ENCODE data around the gene KCNK4. TPM values are rescaled to one million over a fixed set of nuclear protein-coding genes. Genes with fewer than 3 reads are reported as not detected.

KCNK4 gene
- total and polyA plus RNA-seq, 2 of the 13 experiments (the other 11 are each of a cell fraction or from before 2014, with no cell fraction given) = not detected

DNA sequence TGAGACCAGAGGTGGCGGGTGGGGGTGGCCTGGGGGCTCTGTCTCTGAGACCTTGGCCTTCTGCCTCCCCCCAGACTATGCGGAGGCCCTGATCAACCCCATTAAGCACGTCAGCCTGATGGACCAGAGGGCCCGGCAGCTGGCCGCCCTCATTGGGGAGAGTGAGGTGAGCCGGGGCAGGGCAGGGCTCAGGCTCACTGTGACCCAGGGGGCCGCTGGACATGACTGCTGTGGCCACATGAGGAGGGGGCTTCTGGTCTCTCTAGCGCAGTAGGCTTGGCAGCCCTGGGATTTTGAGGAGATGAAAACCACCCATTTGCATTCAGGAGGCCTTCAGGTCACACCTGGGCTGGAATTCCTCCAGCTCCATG is 27.2 kb upstream of the KCNK4 start:
- Histone ChIP-seq H2AFZ (ENCODE audit: low read length) (no peak overlapping the region), H4K20me1 (ENCODE audit: insufficient read depth, low read length) (no peaks in the 10 kb centered on the region), H3K9ac (ENCODE audit: insufficient read depth, low read depth, low read length) (no peak overlapping the region), H3K4me1 (ENCODE audit: insufficient read depth, low read length) (peaks cover 14% of the 10 kb centered on the region), H3K4me3 (replicated peaks in 1 of 3; ENCODE audit: insufficient read depth in 1 of 3, low read depth in 2 of 3, low read length in 3 of 3) (no peak overlapping the region), H3K36me3 (replicated peaks in 1 of 2; ENCODE audit: control insufficient read depth in 1 of 2, insufficient read depth in 2 of 2, low read length in 2 of 2) (peaks cover 6 to 30% of the 10 kb centered on the region in 2 experiments; a peak in 4 of 5 replicates), H3K27me3 (ENCODE audit: control insufficient read depth in 1 of 2, insufficient read depth in 2 of 2, low read length in 2 of 2) (no peaks in the 10 kb centered on the region), H3K9me3 (ENCODE audit: low read length) (no peaks in the 10 kb centered on the region), H3K79me2 (ENCODE audit: insufficient read depth, low read length) (peaks cover 4% of the 10 kb centered on the region), H3K4me2 (ENCODE audit: low read depth, low read length) (no peak overlapping the region), H3K27ac (ENCODE audit: extremely low read length, insufficient read depth, low read length) (no peak overlapping the region)
- BruUV-seq (replicated peaks) = no TSS peak
- in situ Hi-C loops (cut with HindIII; ENCODE audit: extremely low pct_ligation_motif_present, low pct_unique_long_range_greater_than_20kb) (no loop called here), intact Hi-C loops (cut with micrococcal nuclease; ENCODE audit: unreplicated experiment) (no loop called here)
- TF ChIP-seq ZNF33A (CRISPR knock-in tag; IDR thresholded peaks at IDR 0.05; ENCODE audit: borderline replicate concordance) = no peak
- no peak for TF ChIP-seq ZNF570 (CRISPR knock-in tag; IDR thresholded peaks at IDR 0.05; ENCODE audit: borderline replicate concordance)
- TF ChIP-seq NCOR1 (IDR thresholded peaks at IDR 0.05; ENCODE audit: borderline replicate concordance, low read length) = no peak
- TF ChIP-seq CEBPB (IDR thresholded peaks at IDR 0.05; ENCODE audit: borderline replicate concordance, low read depth, low read length) = no peak
- TF ChIP-seq, protein P1, sequence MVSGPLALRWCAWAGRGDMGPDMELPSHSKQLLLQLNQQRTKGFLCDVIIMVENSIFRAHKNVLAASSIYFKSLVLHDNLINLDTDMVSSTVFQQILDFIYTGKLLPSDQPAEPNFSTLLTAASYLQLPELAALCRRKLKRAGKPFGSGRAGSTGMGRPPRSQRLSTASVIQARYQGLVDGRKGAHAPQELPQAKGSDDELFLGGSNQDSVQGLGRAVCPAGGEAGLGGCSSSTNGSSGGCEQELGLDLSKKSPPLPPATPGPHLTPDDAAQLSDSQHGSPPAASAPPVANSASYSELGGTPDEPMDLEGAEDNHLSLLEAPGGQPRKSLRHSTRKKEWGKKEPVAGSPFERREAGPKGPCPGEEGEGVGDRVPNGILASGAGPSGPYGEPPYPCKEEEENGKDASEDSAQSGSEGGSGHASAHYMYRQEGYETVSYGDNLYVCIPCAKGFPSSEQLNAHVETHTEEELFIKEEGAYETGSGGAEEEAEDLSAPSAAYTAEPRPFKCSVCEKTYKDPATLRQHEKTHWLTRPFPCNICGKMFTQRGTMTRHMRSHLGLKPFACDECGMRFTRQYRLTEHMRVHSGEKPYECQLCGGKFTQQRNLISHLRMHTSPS (CRISPR knock-in tag; IDR thresholded peaks at IDR 0.05; ENCODE audit: low read depth) = no peak
- no peak for TF ChIP-seq ZEB1 (IDR thresholded peaks at IDR 0.05; ENCODE audit: insufficient replicate concordance, low read depth)
- FAIRE-seq (no peak), DNase-seq (ENCODE audit: low spot score) (no peak), ATAC-seq (no peak)
- WGBS (ENCODE audit: low lambda C conversion rate) = 100% methylated on average over 3 of the region's 8 CpGs
- ChIA-PET POLR2A (interaction anchor here (1.4 kb wide), 1 partner anchor 12 kb away, joined by 7 read pairs; no protein-coding TSS in a partner anchor), CTCF (ENCODE audit: low intra/inter-chr PET ratio, low total read pairs) (no interaction called here)

GRCh38 chr11:64264371-64264852 is 26.7 kb upstream of the KCNK4 start:
- H3K27me3 ChIP-seq (ENCODE audit: control insufficient read depth in 1 of 2, insufficient read depth in 2 of 2, low read length in 2 of 2) = no peaks in the 10 kb centered on the region
- DNase-seq (ENCODE audit: low spot score) = no peak
- 100% methylated on average over 9 of the region's 10 CpGs for WGBS (ENCODE audit: low lambda C conversion rate)
- peaks cover 15% of the 10 kb centered on the region for H3K4me1 ChIP-seq (ENCODE audit: insufficient read depth, low read length)
- no peak overlapping the region for H3K9ac ChIP-seq (ENCODE audit: insufficient read depth, low read depth, low read length)
- H4K20me1 ChIP-seq (ENCODE audit: insufficient read depth, low read length) = no peaks in the 10 kb centered on the region
- CTCF ChIA-PET (ENCODE audit: low intra/inter-chr PET ratio, low total read pairs) = no interaction called here
- H3K36me3 ChIP-seq (replicated peaks in 1 of 2; ENCODE audit: control insufficient read depth in 1 of 2, insufficient read depth in 2 of 2, low read length in 2 of 2) = peaks cover 2 to 25% of the 10 kb centered on the region in 2 experiments; a peak in 4 of 5 replicates
- POLR2A ChIA-PET = interaction anchor here (1.4 kb wide), 1 partner anchor 12 kb away, joined by 7 read pairs; no protein-coding TSS in a partner anchor
- no peak overlapping the region for H2AFZ ChIP-seq (ENCODE audit: low read length)
- in situ Hi-C loops (cut with HindIII; ENCODE audit: extremely low pct_ligation_motif_present, low pct_unique_long_range_greater_than_20kb) = no loop called here
- ATAC-seq = no peak
- H3K9me3 ChIP-seq (ENCODE audit: low read length) = no peaks in the 10 kb centered on the region
- BruUV-seq (replicated peaks) = no TSS peak
- no peak overlapping the region for H3K4me2 ChIP-seq (ENCODE audit: low read depth, low read length)
- intact Hi-C loops (cut with micrococcal nuclease; ENCODE audit: unreplicated experiment) = no loop called here
- FAIRE-seq = no peak
- H3K4me3 ChIP-seq (replicated peaks in 1 of 3; ENCODE audit: insufficient read depth in 1 of 3, low read depth in 2 of 3, low read length in 3 of 3) = no peak overlapping the region
- no peak overlapping the region for H3K27ac ChIP-seq (ENCODE audit: extremely low read length, insufficient read depth, low read length)
- peaks cover 4% of the 10 kb centered on the region for H3K79me2 ChIP-seq (ENCODE audit: insufficient read depth, low read length)
- TF ChIP-seq ZNF615 (CRISPR knock-in tag; IDR thresholded peaks at IDR 0.05; ENCODE audit: borderline replicate concordance) (no peak), ZBTB46 (CRISPR knock-in tag; IDR thresholded peaks at IDR 0.05; ENCODE audit: borderline replicate concordance) (no peak), LCORL (IDR thresholded peaks at IDR 0.05) (no peak), LCORL (CRISPR knock-in tag; IDR thresholded peaks at IDR 0.05) (no peak), KLF6 (CRISPR knock-in tag; IDR thresholded peaks at IDR 0.05) (no peak), SP2 (CRISPR knock-in tag; IDR thresholded peaks at IDR 0.05) (no peak)
- TF ChIP-seq, protein P2, sequence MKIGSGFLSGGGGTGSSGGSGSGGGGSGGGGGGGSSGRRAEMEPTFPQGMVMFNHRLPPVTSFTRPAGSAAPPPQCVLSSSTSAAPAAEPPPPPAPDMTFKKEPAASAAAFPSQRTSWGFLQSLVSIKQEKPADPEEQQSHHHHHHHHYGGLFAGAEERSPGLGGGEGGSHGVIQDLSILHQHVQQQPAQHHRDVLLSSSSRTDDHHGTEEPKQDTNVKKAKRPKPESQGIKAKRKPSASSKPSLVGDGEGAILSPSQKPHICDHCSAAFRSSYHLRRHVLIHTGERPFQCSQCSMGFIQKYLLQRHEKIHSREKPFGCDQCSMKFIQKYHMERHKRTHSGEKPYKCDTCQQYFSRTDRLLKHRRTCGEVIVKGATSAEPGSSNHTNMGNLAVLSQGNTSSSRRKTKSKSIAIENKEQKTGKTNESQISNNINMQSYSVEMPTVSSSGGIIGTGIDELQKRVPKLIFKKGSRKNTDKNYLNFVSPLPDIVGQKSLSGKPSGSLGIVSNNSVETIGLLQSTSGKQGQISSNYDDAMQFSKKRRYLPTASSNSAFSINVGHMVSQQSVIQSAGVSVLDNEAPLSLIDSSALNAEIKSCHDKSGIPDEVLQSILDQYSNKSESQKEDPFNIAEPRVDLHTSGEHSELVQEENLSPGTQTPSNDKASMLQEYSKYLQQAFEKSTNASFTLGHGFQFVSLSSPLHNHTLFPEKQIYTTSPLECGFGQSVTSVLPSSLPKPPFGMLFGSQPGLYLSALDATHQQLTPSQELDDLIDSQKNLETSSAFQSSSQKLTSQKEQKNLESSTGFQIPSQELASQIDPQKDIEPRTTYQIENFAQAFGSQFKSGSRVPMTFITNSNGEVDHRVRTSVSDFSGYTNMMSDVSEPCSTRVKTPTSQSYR (CRISPR knock-in tag; IDR thresholded peaks at IDR 0.05; ENCODE audit: borderline replicate concordance) = no peak

All from HepG2 (cell line).